NCI-H446 treated with DMSO at 0.1 percent for 48 hours (cell line): ENCODE measurements around the gene CAVIN2.
A peak's percentile ranks its signal among the peaks of the same experiment; 100 is the strongest.
"Not testable (repeated sequence)": the region's sequence is repeated elsewhere in the genome, so short reads cannot be mapped to it uniquely, and the experiment has no call there.

Experiments used
- DNase-seq: peaks from one replicate; lab custom pipeline; 2025; lab: John Stamatoyannopoulos, UW

Gene CAVIN2

DNA sequence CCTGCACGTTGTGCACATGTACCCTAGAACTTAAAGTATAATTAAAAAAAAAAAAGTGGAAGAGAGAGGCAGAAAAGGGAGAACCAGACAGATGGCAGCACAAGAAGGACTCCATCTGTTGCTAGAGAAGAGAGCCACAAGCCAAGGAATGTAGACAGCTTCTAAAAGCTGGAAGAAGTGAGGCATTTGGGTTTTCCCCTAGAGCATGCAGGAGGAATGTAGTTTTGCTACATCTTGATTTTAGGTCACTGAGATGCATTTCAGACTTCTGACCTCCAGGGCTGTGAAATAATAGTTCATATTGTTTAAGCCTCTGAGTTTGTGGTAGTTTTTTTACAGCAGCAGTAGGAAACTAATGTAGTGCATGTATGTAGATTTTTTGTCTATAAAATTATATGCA, 46.0 kb downstream of the CAVIN2 start:
- DNase-seq: peak; percentile 6

GRCh38 chr2:191799526-191799925, 47.4 kb downstream of the CAVIN2 start:
- no peak for DNase-seq

- no peak for DNase-seq
Measured at GRCh38 chr2:191797942-191798876, 48.7 kb downstream of the CAVIN2 start.

- DNase-seq: no peak
Measured at GRCh38 chr2:191797500-191797899, 49.4 kb downstream of the CAVIN2 start.

GRCh38 chr2:191795715-191796114, 51.2 kb downstream of the CAVIN2 start:
- no peak for DNase-seq

DNA sequence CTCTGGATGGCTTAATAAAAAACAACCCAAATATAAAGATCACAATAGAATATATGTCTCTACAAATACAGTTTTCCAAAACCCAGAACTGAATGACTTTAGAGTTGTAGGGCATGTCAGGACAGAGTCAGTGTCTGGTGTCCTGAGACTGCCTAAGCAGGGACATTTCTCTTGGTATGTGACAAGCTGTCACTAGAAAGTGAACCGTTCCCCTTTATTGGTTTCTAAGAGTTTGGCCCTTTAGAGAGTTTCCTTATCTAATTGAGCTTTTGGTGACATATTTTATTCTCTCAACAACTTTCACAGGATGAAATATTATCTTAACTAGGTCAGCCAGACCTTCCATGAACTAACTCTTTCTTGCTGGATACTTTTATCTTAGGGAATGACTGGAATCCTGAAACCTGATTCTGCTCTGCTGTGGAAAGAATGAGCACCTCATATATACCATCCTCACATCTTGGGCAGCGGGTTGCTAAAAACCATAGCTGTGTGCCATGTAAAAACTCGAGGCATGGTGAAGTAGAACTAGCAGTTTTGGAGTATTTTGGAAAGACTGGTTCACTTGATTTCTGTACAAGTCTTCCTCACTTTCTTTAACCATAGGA, 54.8 kb downstream of the CAVIN2 start:
- DNase-seq: no peak

GRCh38 chr2:191790737-191791136, 56.2 kb downstream of the CAVIN2 start:
- no peak for DNase-seq

DNA sequence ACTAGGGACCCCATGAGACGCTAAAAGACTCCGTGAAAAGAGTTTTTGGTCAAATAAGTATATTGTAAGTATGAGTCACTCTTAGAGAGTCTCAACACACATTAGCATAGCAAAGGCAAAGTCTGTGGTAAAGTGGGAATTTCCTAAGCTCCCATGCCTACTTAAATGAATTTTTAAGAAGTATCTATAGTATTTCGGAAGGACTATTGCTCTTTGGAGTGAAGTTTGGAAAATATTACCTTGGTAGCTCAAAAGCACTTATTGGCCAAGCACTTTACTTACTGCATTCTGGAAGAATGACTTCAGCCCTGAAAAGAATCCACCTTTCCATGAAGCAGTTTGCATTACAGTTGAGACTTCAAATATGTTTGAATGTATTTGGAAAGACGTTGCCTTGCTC, 57.1 kb downstream of the CAVIN2 start:
- DNase-seq: no peak

GRCh38 chr2:191786694-191787093, 60.2 kb downstream of the CAVIN2 start:
- no peak for DNase-seq

- DNase-seq: not testable (repeated sequence)
Measured at GRCh38 chr2:191785651-191786050, 61.2 kb downstream of the CAVIN2 start.
